NCI-H2196 treated with DMSO at 0.1 percent for 48 hours (cell line): Measurements from ENCODE around the gene ASXL3.

Experiments
- DNase-seq: peaks from one replicate; lab custom pipeline; 2025; ENCODE audit not compliant: unreplicated experiment; lab: John Stamatoyannopoulos, UW

The ASXL3 gene

DNA sequence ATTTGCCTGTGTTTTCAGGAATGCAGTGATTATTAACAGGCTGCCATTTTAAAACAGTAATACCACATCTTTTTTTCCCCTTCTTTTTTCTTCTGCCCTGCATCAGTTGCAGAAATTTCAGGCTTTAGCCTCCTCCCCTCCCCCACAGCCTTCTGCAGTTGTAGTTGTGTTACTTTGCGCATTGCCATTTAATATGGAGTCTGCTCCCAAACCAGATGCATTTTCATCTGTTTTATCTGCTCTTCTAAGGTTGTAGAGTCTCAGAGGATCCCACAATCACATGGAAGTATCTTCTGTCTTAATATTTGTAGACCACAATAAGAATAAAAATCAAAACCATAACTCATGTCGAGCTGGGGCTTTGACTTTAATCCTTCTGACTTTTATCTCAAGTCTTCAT is 3.8 kb downstream of the ASXL3 start:
- no peak for DNase-seq

DNA sequence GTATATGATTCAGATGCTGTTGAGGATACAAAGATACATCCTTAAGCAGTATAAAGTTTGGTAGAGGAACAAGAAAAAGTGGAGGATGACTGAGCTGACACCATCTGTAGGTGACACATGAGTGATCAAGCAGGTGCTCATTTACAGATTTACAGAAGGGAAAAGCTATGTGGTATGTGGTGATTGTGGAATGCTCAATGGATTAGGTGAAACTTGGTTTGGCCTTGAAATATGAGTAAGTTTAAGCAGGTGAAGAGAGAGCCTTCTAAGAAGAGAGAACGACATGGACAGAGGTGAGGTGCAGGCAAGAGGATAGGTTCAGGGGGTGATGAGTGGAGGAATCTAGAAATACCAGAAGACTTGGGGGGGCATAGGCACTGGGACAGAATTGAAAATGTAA is 5.9 kb downstream of the ASXL3 start:
- peak; percentile 20 for DNase-seq

DNA sequence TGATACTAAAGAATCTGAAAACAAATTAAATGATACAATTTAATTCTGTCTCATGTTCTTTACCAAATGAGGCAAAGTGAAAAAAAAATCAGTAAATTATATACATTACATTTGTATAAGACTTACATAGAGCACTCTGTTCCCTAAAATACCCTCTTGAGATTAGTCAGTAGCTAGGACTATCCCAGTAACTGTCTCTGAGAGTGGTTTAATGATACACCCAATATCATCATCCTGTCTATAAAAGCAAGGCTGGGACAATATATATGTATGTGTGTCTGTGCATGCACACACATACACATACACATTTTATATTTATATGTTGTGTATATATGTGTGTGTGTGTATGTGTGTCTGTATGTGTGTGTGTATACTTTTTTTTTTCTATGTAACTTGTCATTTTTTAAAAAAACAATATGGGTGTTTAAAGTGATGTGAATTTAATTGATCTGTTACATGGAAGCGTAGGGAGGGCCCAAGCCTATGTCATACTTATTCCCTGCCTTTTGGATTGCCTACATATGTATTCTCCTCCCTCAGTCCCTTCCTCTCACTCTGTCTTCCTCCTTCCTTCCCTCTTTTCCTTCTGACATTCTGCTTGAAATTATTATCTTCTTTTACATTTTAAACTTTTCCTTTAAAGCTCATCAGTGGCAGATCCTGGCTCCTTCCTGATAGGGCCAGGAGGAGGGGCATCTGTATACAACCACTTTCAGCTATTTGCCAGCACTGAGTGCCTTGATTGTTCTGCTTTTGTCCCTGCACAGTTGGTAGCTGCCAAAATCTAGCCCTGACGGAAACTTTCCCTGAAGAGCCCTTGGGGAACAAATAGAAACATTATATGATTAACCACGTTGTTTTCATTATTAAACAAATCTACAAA is 6.8 kb downstream of the ASXL3 start:
- peak; percentile 87 for DNase-seq

DNA sequence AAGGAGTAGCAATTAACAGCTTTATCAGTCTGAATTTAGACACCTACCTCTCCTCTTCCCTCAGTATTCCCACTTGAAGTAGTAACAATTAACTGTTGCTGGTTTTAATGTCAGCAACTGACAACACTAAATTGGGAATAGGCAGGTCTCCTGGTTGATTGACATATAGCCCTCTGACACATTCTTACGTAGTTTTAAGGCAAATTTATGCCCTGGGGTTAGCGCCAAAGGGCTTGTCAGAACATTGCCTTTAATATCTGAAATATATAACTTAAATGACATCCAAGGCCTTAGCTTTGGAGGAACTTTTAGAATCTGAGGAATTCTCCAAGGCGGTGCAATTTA is 7.4 kb downstream of the ASXL3 start:
- no peak for DNase-seq

DNA sequence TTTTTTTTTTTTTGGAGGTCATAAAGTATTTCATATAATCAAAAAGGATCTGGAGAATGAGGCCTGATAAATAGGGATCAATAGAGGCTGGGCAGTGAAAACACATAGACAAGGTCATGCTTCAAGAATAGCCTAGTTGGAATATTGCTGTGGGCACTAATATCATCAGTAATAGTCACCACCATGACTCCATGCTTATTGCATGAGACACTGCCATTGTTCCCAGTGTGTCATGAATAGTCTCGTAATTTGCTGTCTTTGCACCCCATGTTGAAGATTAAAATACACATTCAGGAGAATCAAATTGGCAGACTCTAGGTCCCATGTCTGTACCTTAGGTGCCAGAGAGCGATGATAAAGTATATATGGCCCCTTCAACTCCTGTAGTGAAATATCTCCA is 10.3 kb downstream of the ASXL3 start:
- no peak for DNase-seq

DNA sequence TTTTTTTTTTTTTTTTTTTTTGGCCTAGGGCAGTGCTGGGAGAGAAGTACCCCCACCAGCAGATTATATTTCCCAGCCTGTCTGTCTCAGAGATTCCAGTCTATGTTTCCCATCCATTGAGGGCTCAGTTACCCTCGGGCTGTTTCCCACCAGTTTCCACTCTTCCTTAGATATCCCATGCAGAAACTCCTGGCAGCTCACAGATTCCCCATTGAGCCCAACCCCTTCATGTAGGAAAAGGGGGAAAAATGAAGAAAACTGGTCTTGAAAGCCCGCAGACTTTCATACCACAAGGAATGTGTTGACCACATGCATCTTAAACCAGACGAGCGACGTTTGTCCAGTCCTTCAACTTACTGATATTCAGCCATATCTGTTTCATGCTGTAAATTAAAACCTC is 15.2 kb downstream of the ASXL3 start:
- DNase-seq, result no peak

DNA sequence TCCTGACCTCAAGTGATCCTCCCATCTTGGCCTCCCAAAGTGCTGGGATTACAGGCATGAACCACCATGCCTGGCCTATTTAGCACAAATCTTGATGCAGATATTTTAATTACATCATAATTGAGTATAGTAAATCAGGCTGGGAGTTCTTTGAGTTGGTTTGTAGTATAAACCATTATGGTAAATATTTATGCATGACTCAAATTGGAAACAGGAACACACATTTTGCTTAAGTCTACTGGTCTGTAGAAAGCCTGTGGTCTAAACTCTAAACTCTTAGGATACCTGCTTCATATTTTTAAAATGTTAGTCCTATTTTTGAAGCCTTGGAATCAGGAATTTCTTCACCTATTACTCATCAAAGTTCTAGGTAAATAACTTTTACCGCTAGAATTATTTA is 16.8 kb downstream of the ASXL3 start:
- no peak for DNase-seq

DNA sequence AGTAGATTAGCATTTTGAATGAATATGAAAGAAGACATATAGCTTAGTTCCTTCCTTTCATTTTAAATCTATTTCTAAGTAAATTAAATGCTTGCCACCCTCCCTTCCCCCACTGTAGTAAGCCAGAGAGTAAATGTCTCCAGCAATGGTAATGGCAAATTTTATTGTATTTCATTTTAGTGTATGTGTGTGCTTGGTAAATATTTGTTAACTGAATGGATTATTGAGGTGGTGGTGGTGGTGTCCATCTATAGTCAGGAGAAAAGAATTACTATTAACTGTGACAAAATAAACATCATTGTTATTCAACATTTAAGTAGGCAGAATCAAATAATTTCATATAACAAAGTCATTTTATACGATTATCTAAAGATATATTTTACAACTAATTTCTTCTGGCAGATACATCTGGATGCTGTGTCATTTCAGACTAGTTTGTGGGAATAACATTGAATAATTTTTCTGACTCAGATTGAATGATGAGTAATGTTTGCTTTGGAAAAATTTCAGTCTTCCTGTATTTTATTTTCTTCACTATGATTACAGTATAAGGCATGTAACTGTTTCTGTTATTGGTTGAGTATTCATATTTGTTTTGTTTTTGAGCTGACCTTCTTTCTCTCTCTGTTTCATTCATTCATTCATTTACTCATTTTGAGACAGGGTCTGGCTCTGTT is 18.3 kb downstream of the ASXL3 start:
- DNase-seq, result no peak

DNA sequence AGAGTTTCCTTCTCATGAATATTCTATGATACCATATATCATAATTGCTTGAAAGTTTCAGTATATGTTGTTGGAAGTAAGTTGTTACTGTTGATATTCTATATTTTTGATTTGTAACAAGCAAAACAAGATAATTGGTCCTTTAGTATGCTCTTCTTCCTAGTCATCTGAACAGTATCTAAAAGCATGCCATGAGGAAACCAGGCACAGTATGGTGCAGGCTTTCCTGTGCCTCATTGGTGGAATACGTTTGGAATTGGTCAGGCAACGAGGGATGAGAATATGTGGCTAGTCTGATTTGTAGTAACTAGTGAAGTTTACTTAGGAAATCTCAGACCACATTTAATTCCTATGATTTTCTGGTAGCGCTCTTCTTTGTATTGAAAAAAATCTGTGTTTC is 22.8 kb downstream of the ASXL3 start:
- DNase-seq, result no peak

DNA sequence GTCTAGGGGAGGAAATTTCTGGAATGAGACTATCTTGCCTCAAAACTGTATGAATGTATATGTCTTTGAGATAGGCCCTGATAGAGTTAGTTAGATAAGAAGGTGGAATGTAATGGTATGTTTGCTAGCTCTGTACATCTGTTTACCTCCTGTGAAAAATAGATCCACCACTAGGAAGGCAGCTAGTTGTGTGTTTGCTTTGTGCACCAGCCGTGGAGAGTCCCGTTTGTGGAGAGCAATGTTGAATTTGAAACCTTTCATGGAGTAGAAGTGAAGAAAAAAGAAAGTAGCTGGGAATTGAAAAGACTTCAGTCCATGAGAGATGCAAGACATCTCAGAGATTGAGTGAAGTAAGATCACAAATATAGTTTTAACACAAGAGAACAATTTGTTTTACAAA is 25.4 kb downstream of the ASXL3 start:
- no peak for DNase-seq

DNA sequence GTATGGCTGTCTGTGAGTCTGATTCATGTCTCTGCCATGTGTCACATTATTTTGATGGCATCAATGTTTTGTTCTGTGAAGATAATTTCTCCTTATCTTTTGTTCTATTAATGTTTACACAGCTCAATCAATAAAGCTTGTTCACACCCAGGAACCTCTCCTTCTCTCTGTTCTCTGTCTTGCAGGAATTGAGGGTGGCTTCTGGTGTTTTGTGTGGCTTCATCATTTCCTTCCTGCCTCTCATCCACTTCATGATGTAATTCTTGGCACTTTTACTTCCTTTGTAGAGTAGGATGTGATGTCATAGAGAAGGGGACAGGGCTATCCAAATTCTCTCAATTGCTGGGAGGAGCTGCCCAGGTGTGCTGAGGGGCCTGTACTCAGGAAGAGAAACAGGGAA is 27.2 kb downstream of the ASXL3 start:
- DNase-seq, result no peak

DNA sequence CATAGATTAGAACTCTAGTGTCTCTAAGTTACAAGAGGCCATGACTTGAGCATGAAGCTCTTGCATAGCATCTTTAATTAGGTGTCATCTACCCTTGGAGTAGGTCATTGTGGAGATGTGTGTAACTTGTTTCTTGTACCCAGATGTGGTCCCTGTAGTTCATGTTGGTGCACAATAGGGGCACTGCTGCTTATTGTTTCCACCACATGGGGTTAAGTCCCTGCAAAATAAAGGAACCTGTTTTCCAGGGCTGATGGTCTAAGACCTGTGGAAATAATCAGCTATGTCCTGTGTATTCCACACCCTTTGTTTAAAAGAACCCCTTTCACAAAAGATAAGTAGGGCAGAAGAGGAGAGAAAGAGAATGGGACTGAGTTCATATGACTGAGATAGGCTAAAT is 28.6 kb downstream of the ASXL3 start:
- DNase-seq, result no peak

DNA sequence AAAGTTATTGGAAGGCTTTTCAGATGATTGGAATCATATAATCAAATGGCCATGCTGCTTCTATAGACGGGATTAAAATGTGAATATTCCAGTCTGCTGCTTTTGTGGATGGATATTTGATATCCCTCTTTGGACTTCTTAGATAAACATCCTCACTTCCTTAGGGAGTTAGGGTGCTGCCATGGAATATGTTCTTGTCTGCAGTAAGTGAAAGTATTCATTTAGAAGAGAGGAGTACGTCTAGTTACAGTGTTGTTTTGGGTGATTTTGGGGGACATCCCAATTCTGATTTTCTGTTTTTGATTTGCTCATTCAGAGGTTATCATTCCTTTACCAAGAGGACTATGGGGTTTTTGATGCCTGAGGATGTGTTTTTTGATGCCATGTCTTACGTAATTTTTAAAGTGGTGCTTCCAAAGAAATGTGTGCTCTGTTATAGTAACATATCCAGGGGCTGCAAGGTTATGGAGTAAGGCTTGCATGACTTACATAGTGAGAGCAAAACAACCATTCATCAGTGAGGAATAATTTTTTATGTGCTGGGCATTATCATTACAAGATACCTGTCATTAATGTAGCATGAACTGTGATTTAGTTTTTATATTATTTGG is 33.6 kb downstream of the ASXL3 start:
- DNase-seq, result no peak

DNA sequence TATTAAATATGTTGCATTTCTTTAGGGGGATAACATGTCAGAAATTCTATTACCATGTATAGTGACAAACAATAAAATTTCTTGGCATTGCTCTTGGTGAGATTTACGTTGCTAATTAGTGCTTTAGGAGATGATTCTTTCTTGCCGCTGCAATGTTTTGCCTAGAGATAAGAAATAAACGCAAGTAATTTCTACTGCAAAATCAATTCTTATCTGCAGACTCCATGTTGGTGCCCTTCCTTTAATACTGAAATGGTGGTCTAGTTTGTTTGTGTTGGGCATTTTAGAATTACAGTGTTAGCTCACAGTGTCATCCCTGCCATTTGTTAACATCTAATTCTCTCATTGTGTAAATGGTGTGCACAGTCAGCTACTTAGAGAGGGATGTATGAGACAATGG is 34.6 kb downstream of the ASXL3 start:
- DNase-seq, result no peak

DNA sequence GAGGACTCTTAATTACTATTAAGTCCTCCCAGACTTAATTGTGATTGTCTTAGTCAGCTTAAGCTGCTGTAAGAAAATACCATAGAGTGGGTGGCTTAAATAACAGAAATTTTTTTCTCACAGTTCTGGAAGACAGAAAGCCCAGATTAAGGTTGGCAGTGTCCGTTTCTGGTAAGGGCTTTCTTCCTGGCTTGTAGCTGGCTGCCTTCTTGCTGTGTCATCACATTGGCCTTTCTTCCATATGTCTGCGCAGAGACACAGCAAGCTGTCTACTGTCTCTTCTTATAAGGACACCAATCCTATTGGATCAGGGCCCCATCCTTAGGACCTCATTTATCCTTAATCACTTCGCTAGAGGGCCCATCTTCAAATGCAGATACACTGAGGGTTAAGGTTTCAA is 38.5 kb downstream of the ASXL3 start:
- no peak for DNase-seq

DNA sequence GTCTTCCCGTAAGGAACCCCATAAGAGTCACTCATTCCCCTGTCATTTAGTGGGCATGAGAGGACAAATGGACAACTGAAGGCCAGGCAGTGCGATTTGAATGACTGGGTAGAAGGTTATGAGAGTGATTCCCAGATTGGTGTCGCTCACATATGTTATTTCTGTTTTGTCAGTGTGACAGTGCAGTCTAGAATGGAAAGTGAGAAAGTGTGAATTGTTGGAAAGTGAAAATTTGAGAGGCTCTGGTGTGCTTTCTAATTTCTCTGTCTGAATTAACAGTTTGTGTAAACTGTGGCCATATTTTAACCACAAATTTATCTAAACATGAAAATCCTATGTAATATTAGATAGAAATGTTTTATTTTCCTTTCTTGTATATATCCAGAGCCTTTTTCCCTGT is 49.1 kb downstream of the ASXL3 start:
- no peak for DNase-seq

DNA sequence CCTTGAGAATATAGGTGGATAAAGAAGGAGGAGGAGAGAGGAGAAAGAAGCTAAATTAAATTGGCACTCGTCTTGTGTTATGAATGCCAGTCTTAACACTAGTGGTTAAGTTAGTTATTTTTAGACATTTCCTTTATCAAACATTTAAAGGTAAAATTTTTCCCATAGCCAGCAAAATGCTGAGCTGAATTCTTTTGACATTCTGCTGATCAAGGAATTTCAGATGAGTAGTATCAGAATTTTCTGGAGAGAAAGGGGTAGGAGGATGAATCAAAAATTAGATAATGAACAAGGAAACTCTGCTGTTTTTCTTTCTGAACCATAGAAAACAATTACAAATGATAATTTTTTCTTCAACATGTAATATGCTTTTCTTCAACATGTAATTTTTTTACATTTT is 52.5 kb downstream of the ASXL3 start:
- DNase-seq, result no peak

DNA sequence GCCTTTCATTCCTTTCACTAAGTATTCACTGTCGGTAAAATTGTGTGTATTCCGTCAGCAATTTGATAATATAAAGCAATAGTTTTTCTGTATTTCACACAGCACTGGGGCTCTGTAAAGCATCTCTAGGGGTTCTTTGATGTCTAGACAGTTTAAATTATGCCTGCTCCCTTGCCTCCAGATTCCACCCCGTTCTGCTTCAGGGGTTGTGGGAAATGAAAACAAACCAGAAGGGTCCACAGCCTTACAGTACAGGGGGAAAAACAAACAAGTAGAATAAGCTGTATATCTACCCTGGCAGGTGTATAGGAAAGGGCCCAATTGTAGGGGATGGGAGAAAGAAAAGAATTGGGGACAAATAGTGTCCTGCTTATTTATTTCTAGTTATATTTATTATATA is 63.1 kb downstream of the ASXL3 start:
- no peak for DNase-seq

DNA sequence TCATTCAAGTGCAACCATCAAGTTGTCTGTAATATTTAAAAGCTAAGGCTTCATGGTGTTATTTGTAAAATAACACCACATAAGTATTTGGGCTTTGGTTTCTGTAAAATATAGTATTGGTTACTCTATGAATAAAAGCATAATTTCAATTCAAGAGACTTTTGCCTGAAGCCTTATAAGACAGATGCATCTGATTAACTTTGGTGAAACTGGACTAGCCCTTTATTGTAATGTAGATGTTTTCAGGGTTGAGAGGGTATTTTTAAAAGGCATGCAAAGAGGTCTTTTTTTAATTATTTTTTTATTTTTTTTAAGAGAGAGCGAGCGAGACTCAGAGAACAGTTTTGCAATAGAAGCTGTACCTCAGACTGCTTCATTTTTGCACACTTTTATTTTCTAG is 66.5 kb downstream of the ASXL3 start:
- no peak for DNase-seq

DNA sequence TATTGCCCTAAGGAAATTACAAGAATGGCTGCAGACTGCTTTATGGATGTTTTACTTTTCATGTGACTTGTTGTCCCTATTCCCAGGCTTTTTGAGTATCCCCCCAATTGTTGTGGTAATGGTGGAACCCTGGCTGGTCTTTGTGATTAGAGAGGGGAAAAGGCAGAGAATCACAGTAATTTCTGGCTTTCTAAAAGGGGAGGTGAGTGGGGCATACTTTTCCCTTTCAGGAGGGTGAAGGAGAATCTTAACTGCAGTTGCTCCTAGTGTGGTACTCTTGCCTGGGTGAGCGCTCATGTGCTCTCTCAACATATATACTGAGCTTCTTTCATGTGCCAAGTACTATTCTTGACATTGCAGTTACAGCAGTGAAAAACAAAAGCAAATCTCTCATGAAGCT is 69.3 kb downstream of the ASXL3 start:
- DNase-seq, result no peak

DNA sequence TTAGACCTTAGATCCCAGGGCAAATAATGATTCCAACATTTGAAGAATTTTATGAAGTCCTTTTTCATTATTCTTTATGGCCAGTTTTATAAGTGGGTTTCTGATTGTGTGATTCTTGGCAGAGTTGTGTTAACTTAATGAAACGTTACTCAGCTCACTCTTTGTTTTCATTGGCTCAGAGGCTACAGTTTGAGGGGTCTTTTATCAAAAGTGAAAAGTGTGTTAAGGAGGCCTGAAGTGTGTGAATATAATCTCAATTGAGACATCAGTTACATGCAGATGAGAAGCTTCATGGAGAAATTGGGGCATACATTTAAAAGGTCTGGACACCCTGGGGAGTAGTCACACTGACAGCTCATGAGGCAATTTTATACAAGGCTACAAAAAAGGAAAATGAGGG is 74.6 kb downstream of the ASXL3 start:
- no peak for DNase-seq

DNA sequence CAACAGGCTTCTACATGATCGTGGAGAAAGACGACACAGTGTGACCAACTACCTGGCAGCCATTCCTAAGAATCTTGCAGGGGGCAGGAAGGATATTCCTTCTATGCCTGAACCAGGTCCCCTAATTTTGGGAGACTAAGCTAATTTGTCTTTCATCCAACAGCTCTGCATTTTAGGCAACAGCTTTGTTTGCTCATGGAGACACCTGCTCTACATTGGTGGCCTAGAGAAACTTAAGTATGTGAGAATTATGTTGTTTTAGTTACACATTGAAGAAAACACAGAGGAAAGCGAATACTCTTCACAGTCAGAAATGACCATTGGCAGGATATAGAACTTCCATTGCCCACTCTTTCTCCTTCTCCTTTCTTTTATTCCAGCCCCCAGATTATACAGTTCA is 75.2 kb downstream of the ASXL3 start:
- DNase-seq, result no peak
